ENCODE data around the gene ANKUB1.

The ANKUB1 gene

GRCh38 chr3:149768704-149769103 is 23.6 kb downstream of the ANKUB1 start:
- Histone ChIP-seq H3K4me1 (no peaks in the 10 kb centered on the region), H3K9me3 (no peaks in the 10 kb centered on the region), H3K9ac (no peak overlapping the region), H3K36me3 (no peaks in the 10 kb centered on the region), H3K4me3 (no peak overlapping the region), H3K27me3 (no peaks in the 10 kb centered on the region), H3K27ac (no peak overlapping the region), H4K20me1 (no peaks in the 10 kb centered on the region), H3K4me2 (no peak overlapping the region)
- no peak for TF ChIP-seq Cebpa-rat (IDR thresholded peaks at IDR 0.05)

DNA sequence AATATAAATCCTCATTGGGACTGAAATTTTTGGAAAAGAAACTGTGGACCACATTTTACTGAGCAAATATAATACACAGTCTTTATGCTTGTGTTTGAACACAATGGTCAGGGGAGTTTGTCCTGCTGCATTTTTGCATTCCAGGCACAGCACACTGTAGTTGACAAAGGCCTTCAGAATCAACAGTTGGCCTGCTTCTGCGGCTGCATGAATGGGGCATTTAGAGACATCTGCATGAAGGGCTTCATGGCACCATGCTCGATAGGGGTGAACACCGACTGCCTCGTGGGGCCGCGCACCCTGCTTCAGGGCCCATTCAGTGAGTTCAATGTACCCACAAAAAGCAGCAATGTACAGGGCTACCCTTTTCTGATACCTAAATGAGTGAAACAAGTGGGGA is 24.6 kb downstream of the ANKUB1 start:
- no peaks in the 10 kb centered on the region for H3K36me3 ChIP-seq
- no peak overlapping the region for H3K4me3 ChIP-seq
- no peak overlapping the region for H3K27ac ChIP-seq
- H3K4me1 ChIP-seq = no peaks in the 10 kb centered on the region
- TF ChIP-seq Cebpa-rat (IDR thresholded peaks at IDR 0.05) = no peak
- H3K27me3 ChIP-seq = no peaks in the 10 kb centered on the region
- no peaks in the 10 kb centered on the region for H3K9me3 ChIP-seq
- H4K20me1 ChIP-seq = no peaks in the 10 kb centered on the region
- H3K9ac ChIP-seq = no peak overlapping the region
- no peak overlapping the region for H3K4me2 ChIP-seq

- TF ChIP-seq Cebpa-rat (IDR thresholded peaks at IDR 0.05) = no peak
- Histone ChIP-seq H3K27me3 (no peaks in the 10 kb centered on the region), H3K27ac (no peak overlapping the region), H3K4me3 (no peak overlapping the region), H3K9ac (no peak overlapping the region), H3K9me3 (no peaks in the 10 kb centered on the region), H3K36me3 (no peaks in the 10 kb centered on the region), H3K4me2 (no peak overlapping the region), H3K4me1 (no peaks in the 10 kb centered on the region), H4K20me1 (no peaks in the 10 kb centered on the region)
These were observed 26.5 kb downstream of the ANKUB1 start for GRCh38 chr3:149765762-149766334.

DNA sequence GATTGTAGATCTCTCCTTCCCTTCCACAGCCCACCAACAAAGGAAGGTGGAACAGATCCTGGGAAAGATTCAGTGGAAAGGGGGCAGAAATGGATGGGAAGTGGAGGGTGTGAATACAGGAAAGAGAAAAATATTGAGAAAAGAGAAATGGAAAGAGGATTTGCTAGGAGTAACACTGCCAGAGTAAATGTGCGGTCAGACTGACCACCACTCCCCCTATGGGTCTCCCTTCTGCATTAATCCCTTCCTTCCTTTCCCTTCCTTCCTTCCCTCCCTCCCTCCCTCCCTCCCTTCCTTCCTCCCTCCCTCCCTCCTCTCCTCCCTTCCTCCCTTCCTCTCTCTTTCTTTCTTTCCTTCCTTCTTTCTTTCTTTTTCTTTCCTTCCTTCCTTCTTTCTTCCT is 28.1 kb downstream of the ANKUB1 start:
- TF ChIP-seq Cebpa-rat (IDR thresholded peaks at IDR 0.05) = no peak
- Histone ChIP-seq H3K27me3 (no peaks in the 10 kb centered on the region), H3K4me1 (no peaks in the 10 kb centered on the region), H3K36me3 (no peaks in the 10 kb centered on the region), H3K9me3 (no peaks in the 10 kb centered on the region), H3K4me3 (no peak overlapping the region), H3K27ac (no peak overlapping the region), H3K9ac (no peak overlapping the region), H4K20me1 (no peaks in the 10 kb centered on the region), H3K4me2 (no peak overlapping the region)

DNA sequence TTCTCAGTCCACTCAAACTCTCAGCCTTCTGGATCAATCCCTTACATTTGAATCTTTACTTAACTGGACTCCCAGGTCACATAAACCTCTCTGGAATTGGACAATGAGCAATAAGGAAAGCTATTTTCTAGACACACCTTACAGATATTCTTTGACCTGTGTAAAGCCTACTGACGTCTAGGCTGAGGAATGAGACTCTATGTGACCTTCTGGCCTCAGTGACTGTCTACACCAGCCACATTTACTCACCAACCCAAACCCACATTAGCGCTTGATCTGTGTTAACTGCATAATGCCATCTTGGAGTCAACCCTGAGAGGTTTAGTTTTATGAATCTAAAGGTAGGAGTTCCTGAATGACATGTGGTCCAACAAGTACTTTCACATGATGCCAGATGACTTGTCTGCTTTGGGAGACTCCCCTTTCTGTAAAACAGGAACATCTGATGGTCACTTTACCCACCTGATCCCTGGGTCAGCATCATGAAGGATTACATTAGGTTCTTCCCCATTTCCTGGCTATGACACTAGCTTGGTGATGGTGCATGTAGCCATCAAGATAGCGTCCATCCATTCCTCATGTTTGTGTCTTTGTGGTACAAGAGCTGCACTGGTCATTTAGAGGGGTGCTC is 28.7 kb downstream of the ANKUB1 start:
- no peak overlapping the region for H3K9ac ChIP-seq
- no peaks in the 10 kb centered on the region for H3K4me1 ChIP-seq
- no peak overlapping the region for H3K27ac ChIP-seq
- no peaks in the 10 kb centered on the region for H4K20me1 ChIP-seq
- no peaks in the 10 kb centered on the region for H3K36me3 ChIP-seq
- H3K9me3 ChIP-seq = no peaks in the 10 kb centered on the region
- H3K27me3 ChIP-seq = no peaks in the 10 kb centered on the region
- H3K4me2 ChIP-seq = no peak overlapping the region
- no peak overlapping the region for H3K4me3 ChIP-seq
- no peak for TF ChIP-seq Cebpa-rat (IDR thresholded peaks at IDR 0.05)

DNA sequence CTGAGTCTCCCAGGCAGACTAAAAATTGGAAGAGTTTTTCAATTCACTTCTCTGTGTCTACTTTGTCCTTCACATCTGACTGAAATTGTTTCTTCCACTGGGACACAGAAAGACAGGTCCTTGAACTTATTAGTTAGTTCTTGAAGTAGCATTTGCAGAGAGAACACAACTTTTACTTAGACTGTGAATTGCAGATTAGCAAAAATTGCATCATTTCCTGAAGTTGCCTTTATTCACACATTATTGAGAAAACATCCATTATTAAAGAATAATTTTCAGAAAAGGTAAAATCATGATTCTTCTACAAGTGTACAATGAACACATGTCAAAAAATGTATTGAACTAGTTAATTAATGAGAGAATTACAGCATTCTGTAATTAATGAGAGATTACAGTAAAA is 38.6 kb downstream of the ANKUB1 start:
- peaks cover 14% of the 10 kb centered on the region for H3K36me3 ChIP-seq
- no peak for TF ChIP-seq Cebpa-rat (IDR thresholded peaks at IDR 0.05)
- H3K4me1 ChIP-seq = peaks cover 23% of the 10 kb centered on the region
- H3K9ac ChIP-seq = no peak overlapping the region
- no peaks in the 10 kb centered on the region for H4K20me1 ChIP-seq
- no peak overlapping the region for H3K27ac ChIP-seq
- no peak overlapping the region for H3K4me3 ChIP-seq
- H3K27me3 ChIP-seq = no peaks in the 10 kb centered on the region
- H3K9me3 ChIP-seq = no peaks in the 10 kb centered on the region
- no peak overlapping the region for H3K4me2 ChIP-seq

- no peaks in the 10 kb centered on the region for H3K9me3 ChIP-seq
- H3K4me1 ChIP-seq = peaks cover 23% of the 10 kb centered on the region
- H3K27me3 ChIP-seq = no peaks in the 10 kb centered on the region
- H3K36me3 ChIP-seq = peaks cover 24% of the 10 kb centered on the region
- peak overlapping the region; percentile 93 for H3K4me3 ChIP-seq
- H4K20me1 ChIP-seq = no peaks in the 10 kb centered on the region
- peak overlapping the region; percentile 78 for H3K9ac ChIP-seq
- peak overlapping the region; percentile 81 for H3K4me2 ChIP-seq
- TF ChIP-seq Cebpa-rat (IDR thresholded peaks at IDR 0.05) = no peak
- peak overlapping the region; percentile 74 for H3K27ac ChIP-seq
These were observed 39.6 kb downstream of the ANKUB1 start for GRCh38 chr3:149752788-149753136.

- H3K4me3 ChIP-seq = peak within 1 kb of the TSS; percentile 93
- TF ChIP-seq Cebpa-rat (IDR thresholded peaks at IDR 0.05) = no peak
- H3K4me1 ChIP-seq = peaks cover 23% of the 10 kb centered on the region
- H3K36me3 ChIP-seq = peaks cover 29% of the 10 kb centered on the region
- peak within 1 kb of the TSS; percentile 78 for H3K9ac ChIP-seq
- H3K4me2 ChIP-seq = peak within 1 kb of the TSS; percentile 81
- H3K27me3 ChIP-seq = no peaks in the 10 kb centered on the region
- no peaks in the 10 kb centered on the region for H3K9me3 ChIP-seq
- H3K27ac ChIP-seq = peak within 1 kb of the TSS; percentile 74
- no peaks in the 10 kb centered on the region for H4K20me1 ChIP-seq
These were observed 40.1 kb downstream of the ANKUB1 start, which contains the start of gene COMMD2 for GRCh38 chr3:149752051-149752787. COMMD2 (minus strand) TSS chr3:149752489; CDS start chr3:149752444, 45 bp downstream.

DNA sequence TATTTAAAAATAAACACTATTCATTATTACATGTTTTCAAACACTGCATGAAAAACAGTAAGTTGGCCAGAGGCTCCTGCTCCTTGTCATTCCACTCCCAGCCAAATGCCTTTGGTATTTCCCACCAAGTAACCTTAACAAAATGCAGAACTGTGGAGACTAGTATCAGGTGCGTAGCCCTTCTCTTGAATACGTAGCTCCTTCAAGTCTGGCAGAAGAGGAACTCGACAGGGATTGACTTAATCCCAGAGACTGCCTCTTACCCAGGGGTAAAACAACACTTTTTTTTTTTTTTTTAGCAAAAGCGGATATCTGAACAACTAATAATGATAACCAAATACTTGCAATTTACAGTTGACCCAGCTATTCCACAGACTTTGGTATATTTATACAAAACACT is 40.8 kb downstream of the ANKUB1 start:
- Histone ChIP-seq H3K9ac (peak overlapping the region; percentile 78), H3K36me3 (peaks cover 36% of the 10 kb centered on the region), H3K27ac (peak overlapping the region; percentile 74; the same call in 1 of the 2 replicates), H3K9me3 (no peaks in the 10 kb centered on the region), H4K20me1 (no peaks in the 10 kb centered on the region), H3K27me3 (no peaks in the 10 kb centered on the region), H3K4me2 (peak overlapping the region; percentile 81), H3K4me1 (peaks cover 23% of the 10 kb centered on the region), H3K4me3 (peak overlapping the region; percentile 93)
- no peak for TF ChIP-seq Cebpa-rat (IDR thresholded peaks at IDR 0.05)

DNA sequence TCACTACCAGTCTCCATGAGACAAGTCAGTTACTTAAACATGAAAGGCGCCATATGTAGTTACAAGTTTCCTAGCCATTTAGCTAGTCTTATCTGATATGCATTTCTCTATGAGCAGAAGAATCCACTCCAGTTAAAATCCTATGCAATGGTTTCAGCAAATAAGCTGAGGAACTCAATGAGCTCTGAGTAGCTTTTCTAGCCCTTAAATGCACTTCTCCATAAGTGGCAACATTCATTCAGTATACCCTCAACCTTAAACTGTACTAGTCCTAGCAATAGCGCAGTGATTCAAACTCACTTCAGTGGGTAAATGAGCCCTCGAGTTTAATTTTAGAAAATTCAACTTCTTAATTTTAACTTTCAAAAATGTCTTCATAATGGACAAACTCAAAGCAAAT is 47.7 kb downstream of the ANKUB1 start:
- no peak for TF ChIP-seq Cebpa-rat (IDR thresholded peaks at IDR 0.05)
- Histone ChIP-seq H3K9me3 (no peaks in the 10 kb centered on the region), H3K4me2 (no peak overlapping the region), H3K36me3 (peaks cover 82% of the 10 kb centered on the region), H4K20me1 (no peaks in the 10 kb centered on the region), H3K4me3 (no peak overlapping the region), H3K9ac (no peak overlapping the region), H3K27ac (no peak overlapping the region), H3K27me3 (no peaks in the 10 kb centered on the region), H3K4me1 (no peaks in the 10 kb centered on the region)
